Uterus (tissue), 4 donors: ENCODE measurements around the gene OR8D2. TPM values are rescaled to one million over a fixed set of nuclear protein-coding genes. Genes with fewer than 3 reads are reported as not detected.

Experiments
- DNase-seq, 2 donors: peaks; one replicate each; pipeline ENCODE4 v3.0.0-alpha.2; 2019 to 2020
- H3K27ac ChIP-seq, 2 donors: fragments of 200-600 bp; sonication (generic); 1 replicate in 1 of 2; 2 replicates in 1 of 2; pipeline ENCODE4 v1.5.1; 2016 to 2018
- H3K27me3 ChIP-seq, 2 donors: fragments of 200-600 bp; sonication (generic); one replicate each; pipeline ENCODE4 v1.5.1; 2018 to 2019; ENCODE audit warnings: control low read depth in 1 of 2
- H3K36me3 ChIP-seq, 2 donors: fragments of 200-600 bp; sonication (generic); one replicate each; pipeline ENCODE4 v1.5.1; 2019; ENCODE audit warnings: control low read depth in 1 of 2
- H3K4me1 ChIP-seq, 2 donors: fragments of 200-600 bp; sonication (generic); one replicate each; pipeline ENCODE4 v1.5.1; 2018 to 2019; ENCODE audit warnings: control low read depth in 1 of 2
- H3K4me3 ChIP-seq, 2 donors: fragments of 200-600 bp; sonication (generic); 1 replicate in 1 of 2; 2 replicates in 1 of 2; pipeline ENCODE4 v1.5.1; 2018 to 2019; ENCODE audit warnings: mild to moderate bottlenecking in 1 of 2
- H3K9me3 ChIP-seq, 2 donors: fragments of 200-600 bp; sonication (generic); one replicate each; pipeline ENCODE4 v1.5.1; 2019; ENCODE audit warnings: control low read depth in 1 of 2
- POLR2A ChIP-seq, 2 donors: fragments of 450-650 bp; IDR thresholded peaks; one replicate each; pipeline ENCODE4 v1.6.1; 2016; ENCODE audit warnings: antibody characterized with exemption in 2 of 2, mild to moderate bottlenecking in 1 of 2, moderate library complexity in 1 of 2
- intact Hi-C: fragments of 100-400 bp; cut with DNase I; formaldehyde crosslinking; loops from one replicate; pipeline ENCODE4 v1.15.1; 2023; ENCODE audit warnings: low total_unique reads
- total RNA-seq, 4 donors: library from RNA; depleted of rRNA in 3 of 4; stranded (reverse); fragments of >200 nt in 3 of 4; gene quantifications; one replicate each; pipeline versions ENCODE4 v1.1.0 to v1.2.4, GENCODE V29; 2014 to 2023
- TF ChIP-seq, protein P1 (sequence below), 4 experiments: fragments of 200-600 bp in 2 of 4; fragments of 450-650 bp in 2 of 4; sonication (generic) in 2 of 4; IDR thresholded peaks; one replicate each; pipeline ENCODE4 v1.5.1; 2016 to 2019; ENCODE audit warnings: antibody characterized with exemption in 4 of 4, mild to moderate bottlenecking in 2 of 4, moderate library complexity in 1 of 4
- donor health status: DM: yes; HTN: yes; CAD: no.

The OR8D2 gene
- total RNA-seq, 4 donors from 2014 or later = not detected

DNA sequence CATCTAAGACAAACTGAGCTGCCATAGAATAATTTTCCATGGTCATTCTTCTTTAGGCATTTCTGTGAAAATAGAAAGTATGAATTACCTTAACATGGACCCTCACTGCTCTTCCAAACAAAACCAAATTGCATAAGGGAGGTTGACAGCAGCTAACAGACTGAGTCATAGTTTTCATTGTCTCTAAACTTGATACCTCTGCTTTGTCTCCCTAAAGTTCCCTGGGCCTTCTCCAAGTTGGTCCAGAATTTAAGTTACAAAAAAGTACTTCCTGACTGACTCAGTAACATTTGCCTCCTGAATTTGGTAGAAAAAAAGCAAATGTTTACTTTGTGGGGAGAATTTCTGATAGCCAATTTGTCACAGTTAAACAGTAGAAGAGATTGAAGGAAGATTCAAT, 9.3 kb downstream of the OR8D2 start:
- Histone ChIP-seq H3K36me3 (no peaks in the 10 kb centered on the region), H3K27ac (no peak overlapping the region), H3K4me3 (no peak overlapping the region), H3K4me1 (no peaks in the 10 kb centered on the region), H3K27me3 (no peaks in the 10 kb centered on the region), H3K9me3 (no peaks in the 10 kb centered on the region)
- no peak for TF ChIP-seq POLR2A (IDR thresholded peaks at IDR 0.05)
- TF ChIP-seq, protein P1, sequence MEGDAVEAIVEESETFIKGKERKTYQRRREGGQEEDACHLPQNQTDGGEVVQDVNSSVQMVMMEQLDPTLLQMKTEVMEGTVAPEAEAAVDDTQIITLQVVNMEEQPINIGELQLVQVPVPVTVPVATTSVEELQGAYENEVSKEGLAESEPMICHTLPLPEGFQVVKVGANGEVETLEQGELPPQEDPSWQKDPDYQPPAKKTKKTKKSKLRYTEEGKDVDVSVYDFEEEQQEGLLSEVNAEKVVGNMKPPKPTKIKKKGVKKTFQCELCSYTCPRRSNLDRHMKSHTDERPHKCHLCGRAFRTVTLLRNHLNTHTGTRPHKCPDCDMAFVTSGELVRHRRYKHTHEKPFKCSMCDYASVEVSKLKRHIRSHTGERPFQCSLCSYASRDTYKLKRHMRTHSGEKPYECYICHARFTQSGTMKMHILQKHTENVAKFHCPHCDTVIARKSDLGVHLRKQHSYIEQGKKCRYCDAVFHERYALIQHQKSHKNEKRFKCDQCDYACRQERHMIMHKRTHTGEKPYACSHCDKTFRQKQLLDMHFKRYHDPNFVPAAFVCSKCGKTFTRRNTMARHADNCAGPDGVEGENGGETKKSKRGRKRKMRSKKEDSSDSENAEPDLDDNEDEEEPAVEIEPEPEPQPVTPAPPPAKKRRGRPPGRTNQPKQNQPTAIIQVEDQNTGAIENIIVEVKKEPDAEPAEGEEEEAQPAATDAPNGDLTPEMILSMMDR (IDR thresholded peaks at IDR 0.05) = no peak
- no peak for DNase-seq
- intact Hi-C loops = no loop called here

DNA sequence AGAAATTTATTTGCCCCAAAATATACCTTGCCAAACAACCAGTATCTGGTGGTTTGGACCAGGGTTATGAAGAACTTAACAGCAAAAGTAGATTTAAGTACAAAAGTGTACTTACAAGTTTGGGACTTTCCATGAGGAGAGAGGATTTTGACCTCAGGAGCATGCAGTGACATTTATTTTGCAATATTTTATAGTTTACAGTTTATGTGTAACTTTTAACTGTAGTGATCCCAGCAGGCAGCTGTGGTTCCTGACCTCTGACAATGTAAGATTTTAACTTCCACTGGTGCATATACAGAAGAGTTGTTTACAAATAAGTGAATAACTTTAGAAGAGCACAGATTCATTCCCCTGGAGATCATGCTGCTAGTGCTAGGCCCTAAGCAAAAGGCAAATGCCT, 12.9 kb downstream of the OR8D2 start:
- DNase-seq = no peak
- intact Hi-C loops = no loop called here
- no peaks in the 10 kb centered on the region for H3K4me1 ChIP-seq
- no peak for TF ChIP-seq POLR2A (IDR thresholded peaks at IDR 0.05)
- TF ChIP-seq, protein P1 (IDR thresholded peaks at IDR 0.05) = no peak
- H3K4me3 ChIP-seq = no peak overlapping the region
- no peak overlapping the region for H3K27ac ChIP-seq
- H3K9me3 ChIP-seq = no peaks in the 10 kb centered on the region
- H3K36me3 ChIP-seq = no peaks in the 10 kb centered on the region
- H3K27me3 ChIP-seq = no peaks in the 10 kb centered on the region

DNA sequence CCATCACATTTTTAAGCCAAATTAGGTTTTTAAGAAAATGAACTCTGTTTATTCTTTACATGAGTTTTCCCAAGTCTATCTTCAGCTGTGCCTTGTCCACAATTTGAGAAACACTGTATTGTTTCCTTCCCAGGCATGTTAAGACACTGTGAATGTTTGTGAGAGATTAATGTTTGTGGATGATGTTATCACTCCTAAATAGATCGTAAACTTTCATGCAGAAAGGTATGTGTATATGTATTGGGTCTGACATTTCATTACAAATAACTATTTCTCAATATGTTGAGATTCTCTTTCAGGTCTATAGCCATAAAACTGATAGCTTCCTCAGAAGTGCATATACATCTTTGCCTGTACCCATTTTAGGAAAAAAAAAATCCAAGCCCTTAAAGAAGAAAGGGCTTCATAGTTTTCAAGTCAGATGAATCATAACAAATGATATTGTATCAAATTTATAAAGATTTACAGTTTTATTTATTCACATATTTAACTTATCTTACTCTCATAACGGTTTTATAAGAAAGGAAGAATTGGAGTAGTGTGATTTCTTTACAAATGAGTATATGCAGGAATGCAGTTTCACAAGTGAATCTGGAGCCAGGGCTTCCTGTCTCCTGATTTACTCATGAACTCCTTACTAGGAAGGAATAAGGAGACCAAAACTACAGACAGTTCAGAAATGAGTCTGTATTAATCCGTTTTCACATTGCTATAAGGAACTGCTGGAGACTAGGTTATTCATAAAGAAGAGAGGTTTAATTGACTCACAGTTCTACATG, 17.5 kb downstream of the OR8D2 start:
- Histone ChIP-seq H3K27me3 (no peaks in the 10 kb centered on the region), H3K27ac (no peak overlapping the region), H3K36me3 (no peaks in the 10 kb centered on the region), H3K4me1 (no peaks in the 10 kb centered on the region), H3K9me3 (no peaks in the 10 kb centered on the region), H3K4me3 (no peak overlapping the region)
- DNase-seq = no peak
- intact Hi-C loops = no loop called here
- TF ChIP-seq POLR2A (IDR thresholded peaks at IDR 0.05) = no peak
- TF ChIP-seq, protein P1 (IDR thresholded peaks at IDR 0.05) = no peak

DNA sequence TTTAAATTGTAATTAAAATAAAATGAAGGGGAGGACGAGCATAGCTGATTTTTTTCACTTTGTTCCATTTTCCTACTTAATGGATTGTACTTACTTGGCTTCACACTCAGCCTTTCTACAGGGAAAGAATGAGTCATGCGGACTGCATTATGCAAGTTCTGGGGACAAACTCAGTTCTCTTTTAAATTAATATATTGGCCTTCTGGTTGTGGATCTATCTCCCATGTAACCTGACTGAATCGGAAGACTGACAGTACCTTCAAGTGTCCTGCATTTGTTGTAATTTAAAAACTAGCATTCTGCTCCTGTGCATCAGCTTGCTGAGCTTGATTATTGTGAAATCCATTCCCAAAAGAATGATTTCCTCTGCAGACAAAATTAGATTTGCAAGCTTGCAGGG, 18.4 kb downstream of the OR8D2 start:
- TF ChIP-seq POLR2A (IDR thresholded peaks at IDR 0.05) = no peak
- TF ChIP-seq, protein P1 (IDR thresholded peaks at IDR 0.05) = no peak
- Histone ChIP-seq H3K27me3 (no peaks in the 10 kb centered on the region), H3K4me1 (no peaks in the 10 kb centered on the region), H3K27ac (no peak overlapping the region), H3K36me3 (no peaks in the 10 kb centered on the region), H3K9me3 (no peaks in the 10 kb centered on the region), H3K4me3 (no peak overlapping the region)
- intact Hi-C loops = no loop called here
- no peak for DNase-seq

DNA sequence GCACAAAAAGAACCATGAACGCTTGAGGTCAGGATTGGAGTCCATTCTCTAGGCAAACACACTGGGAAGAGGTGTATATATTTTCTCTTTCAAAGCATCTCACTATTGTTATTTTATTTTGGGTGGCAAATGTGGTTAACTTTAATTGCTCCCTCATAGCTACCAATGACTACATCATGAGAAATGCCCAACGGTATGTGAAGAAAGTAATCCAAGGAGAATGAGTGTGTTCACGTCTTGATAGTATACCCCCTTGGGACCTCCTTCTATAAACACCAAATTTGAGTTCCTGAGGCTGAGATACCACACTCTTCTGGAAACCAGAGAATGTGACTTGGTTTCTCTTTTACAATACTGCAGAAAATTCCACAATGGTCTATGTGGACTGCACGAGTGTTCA, 22.1 kb downstream of the OR8D2 start:
- no peak overlapping the region for H3K27ac ChIP-seq
- no peak for TF ChIP-seq POLR2A (IDR thresholded peaks at IDR 0.05)
- TF ChIP-seq, protein P1 (IDR thresholded peaks at IDR 0.05) = no peak
- no peaks in the 10 kb centered on the region for H3K36me3 ChIP-seq
- H3K4me3 ChIP-seq = no peak overlapping the region
- no peaks in the 10 kb centered on the region for H3K27me3 ChIP-seq
- no peaks in the 10 kb centered on the region for H3K9me3 ChIP-seq
- no peak for DNase-seq
- intact Hi-C loops = no loop called here
- H3K4me1 ChIP-seq = no peaks in the 10 kb centered on the region
